ENCODE results near the gene WNT3. TPM values are rescaled to one million over a fixed set of nuclear protein-coding genes. Genes with fewer than 3 reads are reported as not detected.

WNT3 gene
- total RNA-seq, 1 donor from 2014 or later, result 2.0 TPM

DNA sequence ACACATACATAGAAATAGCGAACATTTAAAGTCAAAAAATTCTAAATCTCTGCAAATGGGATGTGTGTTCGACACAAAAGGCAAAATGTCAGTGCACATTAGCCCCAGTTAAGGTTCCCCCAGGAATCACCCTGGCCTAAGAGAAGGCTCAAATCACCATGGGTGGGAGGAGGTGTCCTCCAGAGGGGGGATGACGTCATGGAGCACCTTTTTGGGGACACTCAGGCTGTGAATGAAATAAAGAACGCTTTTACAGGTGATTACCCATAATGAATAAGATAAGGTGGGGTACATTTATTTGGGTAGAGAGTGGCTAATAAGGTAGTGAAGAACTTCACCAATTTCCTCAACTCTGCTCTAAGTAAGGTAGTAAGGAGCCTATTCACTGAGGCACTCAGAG, 26.4 kb downstream of the WNT3 start:
- DNase-seq (ENCODE audit: low read depth), result no peak
- no peak for TF ChIP-seq CTCF (IDR thresholded peaks at IDR 0.05; ENCODE audit: insufficient read depth, low read length, poor library complexity, severe bottlenecking)
- Histone ChIP-seq H3K27me3 (ENCODE audit: control insufficient read depth, insufficient read depth, low read length) (peaks cover 10% of the 10 kb centered on the region), H3K36me3 (ENCODE audit: control insufficient read depth, insufficient read depth, low read length) (no peaks in the 10 kb centered on the region), H3K4me3 (ENCODE audit: low read depth, low read length) (no peak overlapping the region)

GRCh38 chr17:46791531-46791930, 27.0 kb downstream of the WNT3 start:
- Histone ChIP-seq H3K4me3 (ENCODE audit: low read depth, low read length) (no peak overlapping the region), H3K36me3 (ENCODE audit: control insufficient read depth, insufficient read depth, low read length) (no peaks in the 10 kb centered on the region), H3K27me3 (ENCODE audit: control insufficient read depth, insufficient read depth, low read length) (peaks cover 10% of the 10 kb centered on the region)
- TF ChIP-seq CTCF (IDR thresholded peaks at IDR 0.05; ENCODE audit: insufficient read depth, low read length, poor library complexity, severe bottlenecking), result no peak
- DNase-seq (ENCODE audit: low read depth), result no peak

DNA sequence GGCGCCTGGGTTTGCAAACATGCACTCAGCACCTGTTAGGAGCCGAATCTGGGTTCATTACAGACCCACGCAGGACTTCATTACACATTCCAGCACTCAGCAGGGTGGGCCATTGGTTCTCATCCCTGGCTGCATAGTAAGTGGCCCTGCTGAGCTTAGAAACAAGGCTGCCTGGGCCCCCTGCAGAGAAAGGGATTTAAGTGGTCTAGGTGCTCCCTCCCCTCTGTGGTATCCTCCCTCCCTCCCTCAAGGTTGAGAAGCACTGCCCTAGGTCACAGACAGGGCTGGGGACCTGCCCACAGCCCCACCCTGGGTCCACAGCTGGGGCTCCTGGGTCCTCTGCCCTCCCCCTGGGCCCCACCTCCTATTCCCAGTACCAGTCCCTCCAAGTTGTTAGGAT, 28.3 kb downstream of the WNT3 start:
- no peaks in the 10 kb centered on the region for H3K36me3 ChIP-seq (ENCODE audit: control insufficient read depth, insufficient read depth, low read length)
- no peak for TF ChIP-seq CTCF (IDR thresholded peaks at IDR 0.05; ENCODE audit: insufficient read depth, low read length, poor library complexity, severe bottlenecking)
- no peak for DNase-seq (ENCODE audit: low read depth)
- no peak overlapping the region for H3K4me3 ChIP-seq (ENCODE audit: low read depth, low read length)
- H3K27me3 ChIP-seq (ENCODE audit: control insufficient read depth, insufficient read depth, low read length), result peaks cover 12% of the 10 kb centered on the region

DNA sequence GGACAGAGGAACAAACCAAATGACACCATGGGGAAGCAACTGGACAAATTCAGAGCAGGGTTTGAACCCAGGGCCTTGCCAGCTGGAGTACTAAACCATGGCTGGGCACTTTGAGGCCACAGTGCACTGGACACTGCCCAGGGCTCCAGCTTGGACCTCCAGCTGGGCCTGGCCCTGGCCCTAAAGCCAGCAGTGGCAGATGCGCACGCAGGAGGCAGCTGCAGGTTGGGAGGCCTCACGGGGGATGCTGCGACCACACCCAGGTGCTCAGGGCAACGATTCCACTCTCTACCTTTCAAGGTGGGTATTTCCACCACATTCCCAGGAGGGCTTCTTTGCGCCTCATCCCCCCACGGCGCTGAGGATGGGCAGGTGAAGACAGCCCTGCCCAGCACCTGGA, 28.9 kb downstream of the WNT3 start:
- no peak for TF ChIP-seq CTCF (IDR thresholded peaks at IDR 0.05; ENCODE audit: insufficient read depth, low read length, poor library complexity, severe bottlenecking)
- no peak for DNase-seq (ENCODE audit: low read depth)
- peaks cover 10% of the 10 kb centered on the region for H3K27me3 ChIP-seq (ENCODE audit: control insufficient read depth, insufficient read depth, low read length)
- no peaks in the 10 kb centered on the region for H3K36me3 ChIP-seq (ENCODE audit: control insufficient read depth, insufficient read depth, low read length)
- H3K4me3 ChIP-seq (ENCODE audit: low read depth, low read length), result no peak overlapping the region

- DNase-seq (ENCODE audit: low read depth), result no peak
- no peak for TF ChIP-seq CTCF (IDR thresholded peaks at IDR 0.05; ENCODE audit: insufficient read depth, low read length, poor library complexity, severe bottlenecking)
- peaks cover 6% of the 10 kb centered on the region for H3K27me3 ChIP-seq (ENCODE audit: control insufficient read depth, insufficient read depth, low read length)
Measured at GRCh38 chr17:46788796-46789195, 29.7 kb downstream of the WNT3 start.

DNA sequence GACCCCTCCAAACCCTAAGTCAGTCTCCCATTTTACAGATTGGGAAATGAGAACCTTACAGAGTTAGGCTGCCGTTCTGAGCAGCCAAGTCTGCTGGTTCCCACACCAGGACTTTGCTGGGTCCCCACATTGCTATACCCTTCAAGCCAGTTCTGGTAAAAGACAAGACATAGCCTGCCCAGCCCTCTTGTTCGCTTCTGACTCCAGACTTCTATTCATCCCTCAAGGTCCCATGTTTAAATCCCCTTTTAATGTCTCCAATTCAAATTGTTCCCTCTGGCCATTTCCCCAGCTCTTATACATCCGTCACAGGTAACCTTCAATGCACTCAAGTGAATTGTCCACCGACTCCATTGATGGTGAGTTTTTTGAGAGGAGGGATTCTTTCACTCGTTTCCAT, 30.2 kb downstream of the WNT3 start:
- no peak for TF ChIP-seq CTCF (IDR thresholded peaks at IDR 0.05; ENCODE audit: insufficient read depth, low read length, poor library complexity, severe bottlenecking)
- Histone ChIP-seq H3K27me3 (ENCODE audit: control insufficient read depth, insufficient read depth, low read length) (peaks cover 6% of the 10 kb centered on the region), H3K36me3 (ENCODE audit: control insufficient read depth, insufficient read depth, low read length) (no peaks in the 10 kb centered on the region), H3K4me3 (ENCODE audit: low read depth, low read length) (no peak overlapping the region)
- DNase-seq (ENCODE audit: low read depth), result no peak

More at GRCh38 chr17:46788796-46789195, 29.7 kb downstream of the WNT3 start:
- Histone ChIP-seq H3K4me3 (ENCODE audit: low read depth, low read length) (no peak overlapping the region), H3K36me3 (ENCODE audit: control insufficient read depth, insufficient read depth, low read length) (no peaks in the 10 kb centered on the region)

All from kidney epithelial cell (primary cell).